ENCODE data around the gene MTCH1.

GRCh38 chr6:37013516-37014491 is 27.8 kb upstream of the MTCH1 start:
- no peak for TF ChIP-seq CTCF (IDR thresholded peaks at IDR 0.05; ENCODE audit: low read length)
- no peak for TF ChIP-seq EZH2 (IDR thresholded peaks at IDR 0.05; ENCODE audit: borderline replicate concordance, low read length)

All from OCI-LY1 (cell line).